GM23338 (cell line): ENCODE data around the gene SCML1.

ENCODE experiments used
- EZH2phosphoT487 ChIP-seq: fragments of 200-600 bp; sonication (generic); IDR thresholded peaks from one replicate; pipeline ENCODE4 v1.8.1; 2018; ENCODE audit warnings: antibody characterized with exemption; ENCODE audit not compliant: unreplicated experiment
- TF ChIP-seq, protein P1 (sequence below), 2 experiments: fragments of 200-600 bp in 1 of 2; sonication (generic) in 1 of 2; conservative IDR thresholded peaks; 2 replicates each; pipeline versions ENCODE4 v1.5.1 to v1.6.1; 2016 to 2017; ENCODE audit warnings: antibody characterized with exemption in 2 of 2, low read depth in 2 of 2, mild to moderate bottlenecking in 2 of 2, moderate library complexity in 1 of 2

DNA sequence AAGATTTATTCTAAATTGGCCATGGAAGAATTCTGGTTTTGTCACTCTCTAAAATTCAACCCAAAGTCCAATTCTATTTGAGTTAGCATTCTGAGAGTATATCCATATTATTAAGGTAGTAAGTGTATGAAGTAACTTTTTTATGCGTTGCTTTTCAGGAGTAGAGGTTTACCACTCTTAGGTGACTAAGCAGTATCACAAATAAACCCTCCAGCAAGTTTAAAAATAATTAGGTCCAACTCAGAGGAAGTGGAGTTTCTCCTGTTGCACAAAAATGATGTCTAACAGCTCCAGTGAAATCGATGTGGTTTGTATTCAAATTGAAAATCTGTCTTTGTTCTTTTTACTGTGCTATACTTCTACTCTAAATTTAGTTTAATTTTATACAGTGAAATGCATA is 6.6 kb downstream of the SCML1 start:
- TF ChIP-seq, protein P1, sequence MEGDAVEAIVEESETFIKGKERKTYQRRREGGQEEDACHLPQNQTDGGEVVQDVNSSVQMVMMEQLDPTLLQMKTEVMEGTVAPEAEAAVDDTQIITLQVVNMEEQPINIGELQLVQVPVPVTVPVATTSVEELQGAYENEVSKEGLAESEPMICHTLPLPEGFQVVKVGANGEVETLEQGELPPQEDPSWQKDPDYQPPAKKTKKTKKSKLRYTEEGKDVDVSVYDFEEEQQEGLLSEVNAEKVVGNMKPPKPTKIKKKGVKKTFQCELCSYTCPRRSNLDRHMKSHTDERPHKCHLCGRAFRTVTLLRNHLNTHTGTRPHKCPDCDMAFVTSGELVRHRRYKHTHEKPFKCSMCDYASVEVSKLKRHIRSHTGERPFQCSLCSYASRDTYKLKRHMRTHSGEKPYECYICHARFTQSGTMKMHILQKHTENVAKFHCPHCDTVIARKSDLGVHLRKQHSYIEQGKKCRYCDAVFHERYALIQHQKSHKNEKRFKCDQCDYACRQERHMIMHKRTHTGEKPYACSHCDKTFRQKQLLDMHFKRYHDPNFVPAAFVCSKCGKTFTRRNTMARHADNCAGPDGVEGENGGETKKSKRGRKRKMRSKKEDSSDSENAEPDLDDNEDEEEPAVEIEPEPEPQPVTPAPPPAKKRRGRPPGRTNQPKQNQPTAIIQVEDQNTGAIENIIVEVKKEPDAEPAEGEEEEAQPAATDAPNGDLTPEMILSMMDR (conservative IDR thresholded peaks at IDR 0.05; ENCODE audit: low read depth in 2 of 2): no peak
- no peak for TF ChIP-seq EZH2phosphoT487
